NCI-H345 (cell line): ENCODE measurements around the gene CPNE7.

Source experiments
- DNase-seq: peaks from one replicate; lab custom pipeline; 2025; lab: John Stamatoyannopoulos, UW

CPNE7 gene

DNA sequence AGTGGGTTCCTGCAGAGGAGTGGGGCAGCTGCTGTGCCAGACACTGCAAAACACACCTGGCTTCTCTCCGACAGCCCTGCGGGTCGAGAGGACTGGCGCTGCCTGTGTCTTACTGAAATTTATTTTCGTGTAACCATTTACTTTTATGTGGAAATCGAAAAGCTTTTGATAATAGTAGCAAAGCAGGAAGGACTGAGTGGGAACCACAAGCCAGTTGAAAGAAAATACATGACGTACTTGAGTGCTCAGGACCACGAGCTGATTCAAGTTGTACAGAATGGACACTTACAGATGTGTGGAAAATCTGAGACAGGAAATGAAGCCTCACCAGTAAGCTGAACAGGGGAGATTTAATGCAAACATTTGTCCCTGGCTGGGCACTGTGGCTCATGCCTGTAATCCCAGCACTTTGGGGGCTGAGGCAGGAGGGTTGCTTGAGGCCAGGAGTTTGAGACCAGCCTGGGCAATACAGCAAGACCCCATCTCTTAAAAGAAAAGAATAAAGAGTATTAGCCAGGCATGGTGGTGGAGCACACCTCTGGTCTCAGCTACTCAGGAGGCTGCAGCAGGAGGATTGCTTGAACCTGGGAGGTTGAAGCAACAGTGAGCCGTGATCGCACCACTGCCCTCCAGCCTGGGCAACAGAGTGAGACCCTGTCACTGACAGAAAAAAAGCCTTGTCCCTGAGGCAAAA is 26.4 kb upstream of the CPNE7 start:
- DNase-seq: no peak

DNA sequence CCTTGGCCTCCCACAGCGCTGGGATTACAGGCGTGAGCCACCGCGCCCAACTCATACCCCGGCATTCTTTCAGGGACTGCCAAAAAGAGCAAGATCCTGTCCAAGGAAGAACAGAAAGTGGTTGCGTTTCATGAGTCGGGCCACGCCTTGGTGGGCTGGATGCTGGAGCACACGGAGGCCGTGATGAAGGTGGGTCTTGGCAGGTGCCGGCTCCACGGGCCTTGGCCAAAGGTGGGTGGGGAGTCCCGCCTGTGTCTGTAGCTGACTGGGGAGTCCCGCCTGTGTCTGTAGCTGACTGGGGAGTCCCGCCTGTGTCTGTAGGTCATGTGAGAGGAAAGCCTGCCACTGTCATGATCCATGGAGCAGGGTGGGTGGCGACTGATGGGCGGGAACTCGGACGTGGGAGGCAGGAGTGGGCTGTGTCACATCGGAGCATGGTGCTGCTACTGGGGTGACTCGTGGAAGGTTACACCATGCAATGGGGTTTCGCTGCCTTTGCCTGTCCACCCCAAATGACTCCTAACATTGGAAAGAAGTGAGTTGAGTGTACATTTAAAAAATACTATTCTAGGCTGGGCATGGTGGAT is 25.0 kb upstream of the CPNE7 start:
- no peak for DNase-seq

DNA sequence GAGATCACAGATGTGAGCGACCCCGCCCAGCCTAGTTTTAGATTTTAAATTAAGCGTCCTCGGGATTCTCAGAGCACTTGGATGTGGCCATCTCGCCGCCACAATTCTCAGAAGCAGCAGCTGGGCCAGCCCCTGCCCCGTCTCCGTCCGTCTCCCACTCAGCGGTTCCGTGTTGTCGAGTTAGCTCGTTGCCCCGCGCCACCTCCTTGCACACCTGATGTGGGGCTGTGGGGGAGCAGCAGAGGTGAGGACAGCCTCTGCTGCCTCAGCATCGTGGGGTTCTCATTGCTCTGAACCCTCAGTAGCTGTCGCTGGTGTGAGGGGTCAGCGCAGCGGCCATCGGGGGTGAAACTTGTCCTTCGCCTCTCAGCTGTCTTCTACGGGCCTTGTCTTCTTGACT is 23.2 kb upstream of the CPNE7 start:
- no peak for DNase-seq

DNA sequence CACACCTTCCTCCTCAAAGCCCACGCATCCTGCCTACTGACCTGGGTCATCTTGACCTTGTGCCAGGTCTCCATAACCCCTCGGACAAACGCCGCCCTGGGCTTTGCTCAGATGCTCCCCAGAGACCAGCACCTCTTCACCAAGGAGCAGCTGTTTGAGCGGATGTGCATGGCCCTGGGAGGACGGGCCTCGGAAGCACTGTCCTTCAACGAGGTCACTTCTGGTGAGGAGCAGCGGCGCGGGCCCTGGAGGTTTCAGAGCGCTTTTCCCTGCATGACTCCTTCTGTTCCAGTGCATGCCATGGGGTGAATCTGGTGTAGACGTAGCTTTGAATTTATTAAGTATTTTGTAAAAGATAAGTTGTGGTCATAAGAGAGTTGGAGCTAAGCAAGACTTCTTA is 22.6 kb upstream of the CPNE7 start:
- no peak for DNase-seq

DNA sequence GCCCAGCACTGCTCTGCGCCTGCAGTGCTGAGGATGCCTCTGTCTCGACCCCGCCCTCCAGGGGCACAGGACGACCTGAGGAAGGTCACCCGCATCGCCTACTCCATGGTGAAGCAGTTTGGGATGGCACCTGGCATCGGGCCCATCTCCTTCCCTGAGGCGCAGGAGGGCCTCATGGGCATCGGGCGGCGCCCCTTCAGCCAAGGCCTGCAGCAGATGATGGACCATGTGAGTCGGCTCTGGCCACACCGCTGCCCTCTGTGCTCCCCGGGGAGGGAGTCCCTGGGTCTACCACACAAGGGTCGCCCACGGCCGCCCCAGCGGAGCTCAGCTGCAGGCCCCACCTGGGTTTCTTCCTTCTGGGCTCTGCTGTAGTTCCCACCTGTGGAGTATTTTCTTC is 21.8 kb upstream of the CPNE7 start:
- DNase-seq: no peak

DNA sequence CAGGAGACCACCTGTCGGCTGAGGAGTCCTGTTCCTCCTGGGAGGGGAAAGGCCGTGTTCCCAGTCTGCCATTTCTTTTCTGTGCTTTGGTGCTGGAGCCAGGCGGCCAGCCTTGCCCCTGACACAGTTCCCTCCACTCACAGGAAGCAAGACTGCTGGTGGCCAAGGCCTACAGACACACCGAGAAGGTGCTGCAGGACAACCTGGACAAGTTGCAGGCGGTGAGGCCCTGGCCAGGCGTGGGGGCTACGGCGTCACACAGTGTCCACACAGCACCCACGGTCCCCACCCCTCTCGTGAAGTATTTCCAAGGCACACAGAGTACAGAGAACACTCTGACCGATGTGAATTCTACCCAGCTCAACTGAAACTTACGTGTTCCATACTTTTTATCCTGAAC is 21.2 kb upstream of the CPNE7 start:
- DNase-seq: no peak

DNA sequence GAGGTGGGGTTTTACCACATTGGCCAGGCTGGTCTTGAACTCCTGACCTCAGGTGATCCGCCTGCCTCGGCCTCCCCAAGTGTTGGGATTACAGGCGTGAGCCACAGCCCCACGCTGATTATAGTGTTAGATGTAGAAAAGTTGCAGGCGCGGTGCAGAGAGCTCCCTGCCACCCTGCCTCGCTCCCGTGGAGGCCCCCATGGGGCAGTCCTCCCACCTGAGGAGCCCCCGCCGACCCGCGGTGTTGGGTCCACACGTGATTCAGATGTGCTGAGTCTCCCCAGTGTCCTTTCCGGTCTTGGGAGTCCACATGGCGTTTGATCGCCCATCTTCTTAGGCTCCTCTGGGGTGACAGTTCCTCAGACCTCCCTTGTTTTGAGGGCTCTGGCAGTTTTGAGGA is 20.3 kb upstream of the CPNE7 start:
- no peak for DNase-seq

DNA sequence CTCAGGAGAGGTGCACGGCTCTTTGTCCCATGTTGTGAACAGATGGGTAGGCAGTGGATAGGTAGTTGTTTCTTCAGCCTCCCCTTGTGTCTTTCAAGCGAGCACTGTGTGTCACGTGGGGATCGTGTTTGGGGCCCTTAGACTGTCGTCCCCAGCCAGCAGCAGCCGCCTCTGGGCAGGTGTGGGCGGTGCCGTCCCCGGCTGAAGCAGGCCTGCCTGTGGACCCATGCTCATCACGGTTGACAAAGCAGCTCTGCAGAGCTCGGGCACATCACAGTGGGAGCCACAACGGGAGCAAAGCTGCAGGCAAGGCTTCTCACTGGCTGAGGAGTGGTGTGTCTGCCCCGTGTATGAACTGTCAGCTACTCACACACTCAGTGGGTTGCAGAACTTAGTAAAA is 19.8 kb upstream of the CPNE7 start:
- no peak for DNase-seq

DNA sequence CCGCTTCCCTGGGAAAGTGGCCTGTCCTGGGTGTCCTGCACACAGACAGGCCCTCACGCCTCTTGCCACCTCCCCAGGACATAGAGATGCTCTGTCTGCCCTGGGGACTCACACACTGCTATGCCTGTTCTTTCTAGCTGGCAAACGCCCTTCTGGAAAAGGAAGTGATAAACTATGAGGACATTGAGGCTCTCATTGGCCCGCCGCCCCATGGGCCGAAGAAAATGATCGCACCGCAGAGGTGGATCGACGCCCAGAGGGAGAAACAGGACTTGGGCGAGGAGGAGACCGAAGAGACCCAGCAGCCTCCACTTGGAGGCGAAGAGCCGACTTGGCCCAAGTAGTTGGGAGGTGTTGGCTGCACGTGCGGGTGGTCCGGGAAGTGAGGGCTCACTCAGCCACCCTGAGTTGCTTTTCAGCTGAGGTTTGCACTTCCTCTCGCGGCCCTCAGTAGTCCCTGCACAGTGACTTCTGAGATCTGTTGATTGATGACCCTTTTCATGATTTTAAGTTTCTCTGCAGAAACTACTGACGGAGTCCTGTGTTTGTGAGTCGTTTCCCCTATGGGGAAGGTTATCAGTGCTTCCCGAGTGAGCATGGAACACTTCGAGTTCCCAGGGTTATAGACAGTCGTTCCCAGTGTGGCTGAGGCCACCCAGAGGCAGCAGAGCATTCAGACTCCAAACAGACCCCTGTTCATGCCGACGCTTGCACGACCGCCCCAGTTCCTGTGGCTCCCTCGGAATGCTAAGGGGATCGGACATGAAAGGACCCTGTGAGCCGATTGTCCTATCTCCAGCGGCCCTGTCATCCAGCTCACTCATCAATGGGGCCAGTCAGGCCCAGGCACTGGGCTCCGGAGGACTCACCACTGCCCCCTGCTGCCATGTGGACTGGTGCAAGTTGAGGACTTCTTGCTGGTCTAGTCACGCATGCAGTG is 18.5 kb upstream of the CPNE7 start:
- peak; percentile 6 for DNase-seq

DNA sequence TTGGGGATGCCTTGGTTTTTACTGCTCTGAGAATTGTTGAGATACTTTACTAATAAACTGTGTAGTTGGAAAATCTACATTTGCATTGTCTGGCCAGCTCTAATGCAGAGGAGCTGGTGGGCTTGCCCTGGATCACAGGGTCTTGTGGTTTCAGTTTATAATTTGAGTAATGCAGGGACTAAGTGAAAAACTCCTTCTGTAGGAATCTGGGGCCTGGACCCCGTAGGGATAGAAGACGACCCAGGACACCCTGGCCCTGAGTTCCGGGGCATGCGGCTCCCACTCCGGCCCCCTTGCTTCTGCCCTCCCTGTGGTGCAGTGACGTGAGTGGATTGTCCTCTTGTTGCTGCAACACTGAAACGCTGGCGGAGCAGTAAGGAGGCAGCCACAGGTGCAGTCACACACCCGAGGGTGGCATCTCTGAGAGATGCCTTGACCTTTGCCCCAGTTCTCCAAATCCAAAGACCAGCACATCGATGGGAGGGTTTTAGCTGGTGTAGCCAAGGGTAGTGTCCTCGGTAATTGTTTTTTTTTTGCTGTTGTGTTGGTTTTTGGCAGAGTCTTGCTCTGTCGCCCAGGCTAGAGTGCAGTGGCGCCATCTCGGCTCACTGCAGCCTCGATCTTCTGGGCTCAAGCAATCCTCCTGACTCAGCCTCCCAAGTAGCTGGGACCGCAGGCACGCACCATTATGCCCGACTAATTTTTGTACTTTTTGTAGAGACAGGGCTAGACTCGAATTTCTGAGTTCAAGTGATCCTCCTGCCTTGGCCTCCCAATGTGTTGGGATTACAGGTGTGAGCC is 17.7 kb upstream of the CPNE7 start:
- DNase-seq: no peak

DNA sequence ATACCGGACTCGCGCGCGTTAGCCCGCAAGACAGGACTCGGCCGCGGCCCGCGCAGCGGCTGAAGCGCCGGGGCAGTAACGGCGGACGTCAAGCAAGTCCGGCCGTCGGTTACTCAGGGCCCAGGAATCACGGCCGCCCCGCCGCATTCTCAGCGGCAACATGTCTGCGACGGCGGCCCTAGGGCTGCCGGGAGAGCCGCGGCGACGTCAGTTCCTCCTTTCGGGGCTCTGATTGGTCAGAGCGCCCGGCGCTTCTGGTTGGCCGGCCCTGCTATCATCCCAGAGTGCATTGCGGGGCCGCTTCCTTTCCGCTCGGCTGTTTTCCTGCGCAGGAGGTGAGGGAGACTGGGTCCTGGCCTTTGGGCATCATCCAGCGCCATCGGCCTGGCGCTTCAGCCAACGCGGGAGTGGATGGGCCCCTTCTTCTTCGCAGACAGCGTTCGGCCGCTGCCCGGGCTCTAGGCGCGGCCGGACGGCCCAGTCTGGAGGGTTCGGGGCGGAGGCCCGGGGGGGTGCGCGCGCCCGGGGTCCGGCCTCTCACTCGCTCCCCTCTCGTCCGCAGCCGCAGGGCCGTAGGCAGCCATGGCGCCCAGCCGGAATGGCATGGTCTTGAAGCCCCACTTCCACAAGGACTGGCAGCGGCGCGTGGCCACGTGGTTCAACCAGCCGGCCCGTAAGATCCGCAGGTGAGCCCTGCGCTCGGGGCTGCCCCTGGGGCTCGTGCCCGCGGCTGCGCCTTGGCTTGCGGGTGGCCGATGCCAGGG is 15.0 kb upstream of the CPNE7 start, which contains the start of gene RPL13:
TSS of gene RPL13 (plus strand) at position 305 of the 764 bp plus-strand sequence. CDS start at position 583, 278 bp downstream.
- peak; percentile 92 for DNase-seq

DNA sequence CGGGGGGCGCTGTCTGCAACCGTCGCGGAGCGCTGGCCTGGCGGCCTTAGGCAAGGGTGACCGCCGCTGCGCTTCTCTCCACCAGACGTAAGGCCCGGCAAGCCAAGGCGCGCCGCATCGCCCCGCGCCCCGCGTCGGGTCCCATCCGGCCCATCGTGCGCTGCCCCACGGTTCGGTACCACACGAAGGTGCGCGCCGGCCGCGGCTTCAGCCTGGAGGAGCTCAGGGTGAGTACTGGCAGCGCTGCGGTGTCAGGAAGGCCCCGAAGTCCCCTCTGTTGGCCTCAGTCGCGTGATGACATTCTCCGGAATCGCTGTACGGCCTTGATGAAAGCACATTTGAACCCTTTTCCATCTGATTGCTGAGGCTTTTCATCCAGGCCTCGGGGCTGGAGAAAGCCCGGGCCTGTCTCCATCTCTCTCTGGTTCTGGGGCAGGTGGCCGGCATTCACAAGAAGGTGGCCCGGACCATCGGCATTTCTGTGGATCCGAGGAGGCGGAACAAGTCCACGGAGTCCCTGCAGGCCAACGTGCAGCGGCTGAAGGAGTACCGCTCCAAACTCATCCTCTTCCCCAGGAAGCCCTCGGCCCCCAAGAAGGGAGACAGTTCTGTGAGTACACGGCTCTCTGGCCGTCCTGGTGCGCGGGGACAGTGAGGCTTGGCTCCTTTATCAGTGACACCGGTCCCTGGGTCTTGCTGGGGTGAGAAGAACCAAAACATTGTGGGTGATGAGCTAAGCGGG is 14.2 kb upstream of the CPNE7 start:
- no peak for DNase-seq

DNA sequence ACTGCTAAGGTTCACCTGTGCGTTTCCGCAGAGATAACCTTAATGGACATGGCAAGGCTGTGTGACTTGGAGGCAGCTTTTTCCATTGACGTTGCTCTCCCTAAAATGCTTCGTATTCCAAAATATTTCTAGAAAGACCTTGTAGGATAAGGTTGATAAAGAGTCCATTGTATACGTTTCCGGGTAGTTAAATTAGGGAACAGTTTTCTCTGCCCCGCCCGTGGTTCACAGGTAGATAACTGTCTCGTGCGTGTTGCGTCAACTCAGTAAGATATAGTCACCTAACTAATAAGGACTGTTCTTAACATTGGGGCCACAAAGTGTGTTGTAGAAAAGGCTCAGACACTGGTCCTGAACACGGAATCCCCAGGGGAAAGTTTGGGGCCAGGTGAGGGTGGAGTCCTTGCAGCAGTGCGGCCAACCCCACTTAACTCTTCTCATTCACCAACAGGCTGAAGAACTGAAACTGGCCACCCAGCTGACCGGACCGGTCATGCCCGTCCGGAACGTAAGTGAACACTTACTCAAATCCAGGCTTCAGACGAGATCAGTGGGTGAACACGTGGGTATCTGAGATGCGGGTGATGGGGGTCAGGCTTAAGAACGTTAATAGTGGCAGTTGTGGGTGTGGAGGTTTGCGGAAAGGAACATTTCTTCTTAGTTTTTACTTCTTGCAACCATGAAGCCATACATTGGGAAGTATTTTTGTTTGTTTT is 13.5 kb upstream of the CPNE7 start:
- DNase-seq: no peak

DNA sequence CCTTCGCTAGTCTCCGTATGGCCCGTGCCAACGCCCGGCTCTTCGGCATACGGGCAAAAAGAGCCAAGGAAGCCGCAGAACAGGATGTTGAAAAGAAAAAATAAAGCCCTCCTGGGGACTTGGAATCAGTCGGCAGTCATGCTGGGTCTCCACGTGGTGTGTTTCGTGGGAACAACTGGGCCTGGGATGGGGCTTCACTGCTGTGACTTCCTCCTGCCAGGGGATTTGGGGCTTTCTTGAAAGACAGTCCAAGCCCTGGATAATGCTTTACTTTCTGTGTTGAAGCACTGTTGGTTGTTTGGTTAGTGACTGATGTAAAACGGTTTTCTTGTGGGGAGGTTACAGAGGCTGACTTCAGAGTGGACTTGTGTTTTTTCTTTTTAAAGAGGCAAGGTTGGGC is 12.6 kb upstream of the CPNE7 start:
- no peak for DNase-seq

DNA sequence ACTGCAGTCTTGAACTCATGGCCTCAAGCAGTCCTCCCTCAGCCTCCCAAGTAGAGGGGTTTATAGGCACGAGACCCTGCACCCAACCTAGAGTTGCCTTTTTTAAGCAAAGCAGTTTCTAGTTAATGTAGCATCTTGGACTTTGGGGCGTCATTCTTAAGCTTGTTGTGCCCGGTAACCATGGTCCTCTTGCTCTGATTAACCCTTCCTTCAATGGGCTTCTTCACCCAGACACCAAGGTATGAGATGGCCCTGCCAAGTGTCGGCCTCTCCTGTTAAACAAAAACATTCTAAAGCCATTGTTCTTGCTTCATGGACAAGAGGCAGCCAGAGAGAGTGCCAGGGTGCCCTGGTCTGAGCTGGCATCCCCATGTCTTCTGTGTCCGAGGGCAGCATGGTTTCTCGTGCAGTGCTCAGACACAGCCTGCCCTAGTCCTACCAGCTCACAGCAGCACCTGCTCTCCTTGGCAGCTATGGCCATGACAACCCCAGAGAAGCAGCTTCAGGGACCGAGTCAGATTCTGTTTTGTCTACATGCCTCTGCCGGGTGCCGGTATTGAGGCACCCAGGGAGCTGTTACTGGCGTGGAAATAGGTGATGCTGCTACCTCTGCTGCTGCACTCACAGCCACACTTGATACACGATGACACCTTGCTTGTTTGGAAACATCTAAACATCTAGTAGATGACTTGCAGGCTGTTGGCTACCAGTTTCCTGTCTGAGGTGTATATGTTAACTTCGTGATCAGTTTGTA is 11.7 kb upstream of the CPNE7 start:
- no peak for DNase-seq

DNA sequence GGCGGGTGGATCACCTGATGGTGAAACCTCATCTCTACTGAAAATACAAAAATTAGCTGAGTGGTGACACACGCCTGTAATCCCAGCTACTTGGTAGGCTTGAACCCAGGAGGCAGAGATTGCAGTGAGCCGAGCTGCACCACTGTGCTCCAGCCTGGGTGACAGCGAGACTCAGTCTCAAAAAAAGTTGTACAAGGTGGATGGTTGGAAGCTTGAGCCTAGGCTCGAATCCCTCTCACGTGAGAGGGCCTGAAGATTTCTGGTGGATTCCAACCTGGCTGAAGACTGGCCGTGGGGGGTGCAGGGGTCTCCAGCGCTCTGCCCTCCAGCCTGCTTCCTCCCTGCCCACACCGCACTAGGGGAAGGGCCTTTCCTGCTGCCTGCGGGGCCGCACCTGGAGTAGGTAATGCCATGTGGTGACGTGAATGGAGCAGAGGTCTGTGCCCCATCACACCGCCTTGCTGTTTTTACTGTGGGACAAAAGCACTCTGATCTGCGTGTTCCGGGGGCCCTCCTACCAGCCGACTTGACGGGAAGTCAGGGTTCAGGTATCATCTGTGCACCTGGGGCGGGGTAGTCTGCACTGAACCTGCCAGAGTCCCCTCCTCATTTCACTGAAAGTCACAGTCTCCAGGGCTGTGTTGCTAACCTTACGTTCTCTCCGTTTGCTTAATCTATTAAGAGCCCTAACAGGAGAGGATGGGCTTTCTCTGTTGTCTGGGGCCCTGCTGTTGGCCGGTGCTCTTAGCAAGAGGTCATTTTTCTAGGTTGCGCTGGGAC is 10.9 kb upstream of the CPNE7 start:
- DNase-seq: no peak

DNA sequence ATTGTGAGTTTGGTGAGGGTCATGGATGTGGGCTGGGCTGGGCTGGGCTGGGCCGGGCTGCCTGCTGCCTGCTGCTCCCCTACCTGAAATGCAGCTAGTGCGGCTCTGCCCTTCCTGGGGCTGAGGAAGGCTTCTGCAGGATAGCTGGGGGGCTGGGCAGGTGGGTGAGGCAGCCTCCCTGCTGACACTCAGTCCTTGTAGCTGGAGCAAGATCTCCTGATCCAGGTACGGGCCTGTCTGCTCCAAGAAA is 10.4 kb upstream of the CPNE7 start:
- DNase-seq: no peak

DNA sequence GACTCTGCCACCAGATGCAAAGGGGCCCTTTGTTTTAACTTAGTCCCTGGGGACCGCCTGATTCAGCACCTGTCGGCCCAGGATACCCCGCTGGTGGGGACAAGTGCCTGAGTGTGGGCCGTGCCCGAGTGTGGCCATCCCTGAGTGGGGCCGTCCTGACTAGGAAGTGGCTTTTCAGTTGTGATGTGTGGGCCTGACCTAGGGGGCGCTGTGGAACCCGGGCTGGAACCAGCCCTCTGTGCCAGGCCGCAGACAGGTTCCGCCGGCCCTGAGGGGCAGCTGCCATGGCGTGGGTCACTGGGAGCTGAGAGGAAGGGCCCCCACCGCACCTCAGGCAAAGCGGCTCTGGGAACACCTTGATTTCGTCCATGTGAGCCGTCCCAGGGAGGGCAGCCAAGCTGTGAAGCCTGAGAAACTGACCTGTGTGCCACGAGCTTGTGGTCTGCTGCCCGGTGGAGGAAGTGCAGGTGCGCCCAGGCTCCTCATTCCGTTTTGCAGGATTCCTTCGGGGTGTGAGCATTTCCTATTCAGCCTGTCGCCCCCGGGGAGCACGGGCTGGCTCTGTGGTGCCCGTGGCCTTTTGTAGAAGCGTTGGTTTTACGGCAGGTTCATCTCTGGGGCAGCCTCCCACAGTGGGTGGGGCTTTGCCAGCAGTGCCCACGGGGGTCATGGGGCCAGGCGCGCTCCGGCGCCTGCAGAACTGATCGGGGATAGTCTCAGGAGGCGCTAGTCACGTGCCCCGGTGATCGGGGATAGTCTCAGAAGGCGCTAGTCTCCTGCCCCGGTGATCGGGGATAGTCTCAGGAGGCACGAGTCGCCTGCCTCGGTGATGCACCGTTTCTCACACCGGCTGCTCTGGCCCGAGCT is 9.8 kb upstream of the CPNE7 start:
- DNase-seq: peak; percentile 22
